ENCODE data around the gene PIP5K1B.

The PIP5K1B gene

DNA sequence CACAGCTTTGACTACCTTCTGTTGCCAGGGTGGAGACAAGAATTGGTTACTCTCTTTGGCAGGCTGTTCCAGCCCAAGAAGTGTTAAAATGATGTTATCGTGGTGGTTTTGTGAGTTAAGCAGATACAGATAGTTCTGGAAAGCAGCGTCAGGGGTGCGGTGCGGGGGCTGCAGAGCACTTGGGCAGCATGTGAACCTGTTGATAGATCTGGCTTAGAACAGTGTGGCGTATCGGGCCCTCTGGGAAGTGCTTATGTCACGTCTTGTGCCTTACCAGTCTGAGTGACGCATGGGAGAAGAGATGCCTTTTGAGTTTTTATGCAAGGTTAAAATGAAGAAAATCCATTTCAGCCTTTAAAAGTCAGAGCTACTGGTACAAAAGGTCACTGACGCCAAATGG is 156.4 kb downstream of the PIP5K1B start:
- Histone ChIP-seq H3K27me3 (ENCODE audit: control insufficient read depth, insufficient read depth, low read length) (no peaks in the 10 kb centered on the region), H3K27ac (ENCODE audit: low read depth, low read length) (no peak overlapping the region), H3K9ac (ENCODE audit: low read length) (no peak overlapping the region), H3K4me1 (ENCODE audit: control insufficient read depth, insufficient read depth, low read length) (no peaks in the 10 kb centered on the region), H3K36me3 (ENCODE audit: control insufficient read depth, insufficient read depth, low read length) (no peaks in the 10 kb centered on the region), H3K4me3 (ENCODE audit: low read length) (no peak overlapping the region)

DNA sequence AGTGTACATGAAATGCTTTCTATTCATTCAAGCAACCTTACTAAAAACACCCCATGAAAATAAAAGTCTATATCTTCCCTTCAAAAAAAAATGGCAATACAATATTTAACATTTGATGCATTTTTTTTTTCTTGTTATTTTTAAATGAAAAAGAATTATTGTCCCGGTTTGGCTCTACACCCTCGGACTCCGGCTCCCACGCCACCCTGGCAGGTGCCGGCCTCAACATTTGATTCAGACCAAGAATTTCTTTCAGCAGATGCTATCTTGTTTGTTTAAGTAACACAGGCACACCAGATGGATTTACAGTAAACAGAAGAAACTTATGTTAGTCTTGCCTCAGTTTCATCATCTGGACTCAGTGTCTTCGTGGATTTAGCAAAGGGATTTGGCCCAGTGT is 162.0 kb downstream of the PIP5K1B start:
- Histone ChIP-seq H3K9ac (ENCODE audit: low read length) (no peak overlapping the region), H3K4me1 (ENCODE audit: control insufficient read depth, insufficient read depth, low read length) (peaks cover 7% of the 10 kb centered on the region), H3K27ac (ENCODE audit: low read depth, low read length) (no peak overlapping the region), H3K36me3 (ENCODE audit: control insufficient read depth, insufficient read depth, low read length) (no peaks in the 10 kb centered on the region), H3K27me3 (ENCODE audit: control insufficient read depth, insufficient read depth, low read length) (no peaks in the 10 kb centered on the region), H3K4me3 (ENCODE audit: low read length) (no peak overlapping the region)

GRCh38 chr9:68869022-68869421 is 164.0 kb downstream of the PIP5K1B start:
- H3K4me3 ChIP-seq (ENCODE audit: low read length), result no peak overlapping the region
- peak overlapping the region; percentile 17 for H3K27ac ChIP-seq (ENCODE audit: low read depth, low read length)
- H3K36me3 ChIP-seq (ENCODE audit: control insufficient read depth, insufficient read depth, low read length), result no peaks in the 10 kb centered on the region
- no peak overlapping the region for H3K9ac ChIP-seq (ENCODE audit: low read length)
- H3K4me1 ChIP-seq (ENCODE audit: control insufficient read depth, insufficient read depth, low read length), result peaks cover 9% of the 10 kb centered on the region
- no peaks in the 10 kb centered on the region for H3K27me3 ChIP-seq (ENCODE audit: control insufficient read depth, insufficient read depth, low read length)

- Histone ChIP-seq H3K27ac (ENCODE audit: low read depth, low read length) (peak overlapping the region; percentile 27), H3K36me3 (ENCODE audit: control insufficient read depth, insufficient read depth, low read length) (no peaks in the 10 kb centered on the region), H3K4me3 (ENCODE audit: low read length) (no peak overlapping the region), H3K4me1 (ENCODE audit: control insufficient read depth, insufficient read depth, low read length) (peaks cover 9% of the 10 kb centered on the region), H3K27me3 (ENCODE audit: control insufficient read depth, insufficient read depth, low read length) (no peaks in the 10 kb centered on the region), H3K9ac (ENCODE audit: low read length) (no peak overlapping the region)
Measured at GRCh38 chr9:68870086-68870485, 165.0 kb downstream of the PIP5K1B start.

- peak overlapping the region; percentile 27 for H3K27ac ChIP-seq (ENCODE audit: low read depth, low read length)
- no peaks in the 10 kb centered on the region for H3K36me3 ChIP-seq (ENCODE audit: control insufficient read depth, insufficient read depth, low read length)
- H3K4me1 ChIP-seq (ENCODE audit: control insufficient read depth, insufficient read depth, low read length), result peaks cover 10% of the 10 kb centered on the region
- no peak overlapping the region for H3K4me3 ChIP-seq (ENCODE audit: low read length)
- no peak overlapping the region for H3K9ac ChIP-seq (ENCODE audit: low read length)
- no peaks in the 10 kb centered on the region for H3K27me3 ChIP-seq (ENCODE audit: control insufficient read depth, insufficient read depth, low read length)
Measured at GRCh38 chr9:68871236-68871635, 166.2 kb downstream of the PIP5K1B start.

- H3K27ac ChIP-seq (ENCODE audit: low read depth, low read length), result peak overlapping the region; percentile 54
- H3K36me3 ChIP-seq (ENCODE audit: control insufficient read depth, insufficient read depth, low read length), result no peaks in the 10 kb centered on the region
- H3K4me1 ChIP-seq (ENCODE audit: control insufficient read depth, insufficient read depth, low read length), result peaks cover 16% of the 10 kb centered on the region
- H3K27me3 ChIP-seq (ENCODE audit: control insufficient read depth, insufficient read depth, low read length), result no peaks in the 10 kb centered on the region
- no peak overlapping the region for H3K4me3 ChIP-seq (ENCODE audit: low read length)
- H3K9ac ChIP-seq (ENCODE audit: low read length), result no peak overlapping the region
Measured at GRCh38 chr9:68872026-68872501, 167.0 kb downstream of the PIP5K1B start.

- H3K4me3 ChIP-seq (ENCODE audit: low read length), result no peak overlapping the region
- H3K4me1 ChIP-seq (ENCODE audit: control insufficient read depth, insufficient read depth, low read length), result peaks cover 18% of the 10 kb centered on the region
- no peaks in the 10 kb centered on the region for H3K36me3 ChIP-seq (ENCODE audit: control insufficient read depth, insufficient read depth, low read length)
- no peaks in the 10 kb centered on the region for H3K27me3 ChIP-seq (ENCODE audit: control insufficient read depth, insufficient read depth, low read length)
- no peak overlapping the region for H3K27ac ChIP-seq (ENCODE audit: low read depth, low read length)
- H3K9ac ChIP-seq (ENCODE audit: low read length), result no peak overlapping the region
Measured at GRCh38 chr9:68873179-68873578, 168.1 kb downstream of the PIP5K1B start.

DNA sequence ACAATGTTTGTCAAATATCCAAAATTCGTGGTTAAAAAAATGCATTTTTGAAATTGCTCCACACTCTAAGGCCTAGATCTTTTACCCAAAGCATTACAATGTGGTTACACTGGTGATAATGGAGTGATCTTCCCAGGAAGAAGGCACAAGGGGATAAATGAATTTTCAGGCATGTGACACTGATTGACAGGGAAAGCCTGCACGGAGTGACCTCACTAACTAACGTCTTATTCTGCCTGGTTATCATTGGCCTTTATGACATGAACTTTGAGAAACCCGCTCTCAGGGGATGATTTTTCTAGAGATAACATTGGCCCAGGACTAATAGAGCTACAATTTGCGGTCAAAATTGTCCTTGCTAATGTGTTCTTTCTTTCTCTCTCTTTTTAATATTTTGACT is 171.2 kb downstream of the PIP5K1B start:
- Histone ChIP-seq H3K36me3 (ENCODE audit: control insufficient read depth, insufficient read depth, low read length) (no peaks in the 10 kb centered on the region), H3K27ac (ENCODE audit: low read depth, low read length) (no peak overlapping the region), H3K9ac (ENCODE audit: low read length) (no peak overlapping the region), H3K4me3 (ENCODE audit: low read length) (no peak overlapping the region), H3K4me1 (ENCODE audit: control insufficient read depth, insufficient read depth, low read length) (peaks cover 14% of the 10 kb centered on the region), H3K27me3 (ENCODE audit: control insufficient read depth, insufficient read depth, low read length) (no peaks in the 10 kb centered on the region)

- H3K4me1 ChIP-seq (ENCODE audit: control insufficient read depth, insufficient read depth, low read length), result peaks cover 14% of the 10 kb centered on the region
- H3K27ac ChIP-seq (ENCODE audit: low read depth, low read length), result no peak overlapping the region
- no peaks in the 10 kb centered on the region for H3K27me3 ChIP-seq (ENCODE audit: control insufficient read depth, insufficient read depth, low read length)
- no peak overlapping the region for H3K4me3 ChIP-seq (ENCODE audit: low read length)
- H3K36me3 ChIP-seq (ENCODE audit: control insufficient read depth, insufficient read depth, low read length), result no peaks in the 10 kb centered on the region
- H3K9ac ChIP-seq (ENCODE audit: low read length), result no peak overlapping the region
Measured at GRCh38 chr9:68876681-68877080, 171.6 kb downstream of the PIP5K1B start.

DNA sequence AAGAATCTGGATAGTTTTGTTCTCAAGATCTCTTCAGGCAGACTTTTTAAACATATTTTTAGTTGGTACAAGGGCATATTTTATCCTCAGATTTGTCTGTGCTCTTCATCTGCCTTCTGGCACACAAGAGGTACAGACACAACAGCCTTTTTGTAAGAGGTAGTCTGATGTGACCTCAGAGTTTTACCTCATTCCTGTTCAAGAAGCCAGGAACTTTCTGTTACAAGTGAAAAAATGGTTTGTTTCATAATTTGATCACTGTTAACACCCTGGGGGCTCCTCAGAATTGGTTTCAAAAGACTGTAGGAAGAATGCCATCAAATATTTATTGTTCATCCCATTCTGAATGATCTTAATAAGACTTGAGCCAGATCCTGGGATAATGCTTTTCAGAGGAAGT is 172.2 kb downstream of the PIP5K1B start:
- Histone ChIP-seq H3K4me3 (ENCODE audit: low read length) (no peak overlapping the region), H3K27me3 (ENCODE audit: control insufficient read depth, insufficient read depth, low read length) (no peaks in the 10 kb centered on the region), H3K36me3 (ENCODE audit: control insufficient read depth, insufficient read depth, low read length) (no peaks in the 10 kb centered on the region), H3K9ac (ENCODE audit: low read length) (no peak overlapping the region), H3K27ac (ENCODE audit: low read depth, low read length) (no peak overlapping the region), H3K4me1 (ENCODE audit: control insufficient read depth, insufficient read depth, low read length) (peaks cover 10% of the 10 kb centered on the region)

DNA sequence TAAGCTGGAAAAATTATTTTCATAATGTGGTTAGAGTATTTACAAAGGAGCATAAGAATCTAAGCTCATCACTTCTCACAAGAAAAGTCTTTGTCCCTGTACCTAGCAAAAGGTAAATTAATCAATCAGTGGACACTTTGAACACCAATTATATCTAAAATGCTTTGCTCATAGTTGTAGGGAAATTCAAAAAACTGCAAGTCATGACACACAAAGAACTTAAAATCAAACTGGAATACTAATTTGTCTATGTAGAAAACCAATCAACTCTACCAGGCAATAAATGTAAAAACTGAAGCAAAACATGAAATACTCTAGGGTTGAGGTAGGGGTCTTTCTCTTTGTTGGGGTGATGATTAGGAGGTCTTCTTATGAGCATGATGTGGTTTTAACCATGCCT is 173.4 kb downstream of the PIP5K1B start:
- Histone ChIP-seq H3K4me3 (ENCODE audit: low read length) (no peak overlapping the region), H3K27me3 (ENCODE audit: control insufficient read depth, insufficient read depth, low read length) (no peaks in the 10 kb centered on the region), H3K4me1 (ENCODE audit: control insufficient read depth, insufficient read depth, low read length) (peaks cover 10% of the 10 kb centered on the region), H3K36me3 (ENCODE audit: control insufficient read depth, insufficient read depth, low read length) (no peaks in the 10 kb centered on the region), H3K27ac (ENCODE audit: low read depth, low read length) (no peak overlapping the region), H3K9ac (ENCODE audit: low read length) (no peak overlapping the region)

DNA sequence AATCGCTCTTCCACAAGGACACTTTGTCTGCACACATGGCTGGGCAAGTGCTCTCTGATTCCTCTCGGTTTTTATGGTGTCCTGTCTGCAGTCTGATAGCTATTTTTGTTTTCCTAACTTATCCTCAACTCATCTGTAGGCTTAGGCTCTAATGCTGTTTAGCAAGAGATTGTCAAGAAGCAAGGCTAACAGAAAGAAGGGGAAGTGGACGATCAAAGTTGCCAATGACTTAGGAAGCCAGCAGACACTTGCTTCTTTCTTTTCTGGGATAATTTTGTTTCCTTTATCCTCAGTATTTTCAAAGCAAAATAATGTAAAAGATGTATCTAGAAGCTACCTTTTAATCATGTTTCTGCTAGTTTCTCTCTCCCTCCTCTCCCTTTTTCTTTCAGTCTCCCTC is 178.2 kb downstream of the PIP5K1B start:
- Histone ChIP-seq H3K4me3 (ENCODE audit: low read length) (no peak overlapping the region), H3K4me1 (ENCODE audit: control insufficient read depth, insufficient read depth, low read length) (no peaks in the 10 kb centered on the region), H3K27ac (ENCODE audit: low read depth, low read length) (no peak overlapping the region), H3K9ac (ENCODE audit: low read length) (no peak overlapping the region), H3K36me3 (ENCODE audit: control insufficient read depth, insufficient read depth, low read length) (no peaks in the 10 kb centered on the region), H3K27me3 (ENCODE audit: control insufficient read depth, insufficient read depth, low read length) (no peaks in the 10 kb centered on the region)

GRCh38 chr9:68887232-68887631 is 182.2 kb downstream of the PIP5K1B start:
- Histone ChIP-seq H3K27me3 (ENCODE audit: control insufficient read depth, insufficient read depth, low read length) (no peaks in the 10 kb centered on the region), H3K9ac (ENCODE audit: low read length) (no peak overlapping the region), H3K4me3 (ENCODE audit: low read length) (no peak overlapping the region), H3K4me1 (ENCODE audit: control insufficient read depth, insufficient read depth, low read length) (peaks cover 3% of the 10 kb centered on the region), H3K27ac (ENCODE audit: low read depth, low read length) (no peak overlapping the region), H3K36me3 (ENCODE audit: control insufficient read depth, insufficient read depth, low read length) (no peaks in the 10 kb centered on the region)
